Activated CD8-positive, alpha-beta T cell treated with anti-CD3 and anti-CD28 coated beads, Interleukin-2, amount 10 ng/mL, durations not matched to agents 7 days and 5 days (primary cell): Measurements from ENCODE around the gene AGMAT. TPM values are rescaled to one million over a fixed set of nuclear protein-coding genes. Genes with fewer than 3 reads are reported as not detected.

Experiments used
- ATAC-seq: fragments of 150-1000 bp; cut with Tn5 transposase; one replicate; pipeline ENCODE4 v1.10.0; 2021; ENCODE audit warnings: moderate library complexity
- CTCF ChIA-PET: fragments of 350-600 bp; sonication (Branson Sonifier 250); formaldehyde crosslinking; loops from one replicate; lab custom pipeline; 2021; ENCODE audit warnings: antibody characterized with exemption; lab: Charles Lee
- POLR2A ChIA-PET: fragments of 350-600 bp; sonication (Branson Sonifier 250); formaldehyde crosslinking; loops from one replicate; lab custom pipeline; 2021; ENCODE audit warnings: antibody characterized with exemption; lab: Charles Lee
- DNase-seq: peaks from one replicate; pipeline ENCODE4 v3.0.0-alpha.2; 2020
- H3K27ac Mint-ChIP-seq: one replicate; pipeline ENCODE4 v1.8.0; 2021; ENCODE audit warnings: mild to moderate bottlenecking, mixed read lengths
- H3K27me3 Mint-ChIP-seq: one replicate; pipeline ENCODE4 v1.8.0; 2021; ENCODE audit warnings: low read depth, mixed read lengths
- H3K36me3 Mint-ChIP-seq: one replicate; pipeline ENCODE4 v1.8.0; 2021; ENCODE audit warnings: low read depth, mixed read lengths
- H3K4me1 Mint-ChIP-seq: one replicate; pipeline ENCODE4 v1.8.0; 2021; ENCODE audit warnings: low read depth, mixed read lengths
- H3K4me3 Mint-ChIP-seq: one replicate; pipeline ENCODE4 v1.8.0; 2021; ENCODE audit warnings: mild to moderate bottlenecking, mixed read lengths
- H3K9me3 Mint-ChIP-seq: one replicate; pipeline ENCODE4 v1.8.0; 2022; ENCODE audit warnings: mixed read lengths; ENCODE audit not compliant: insufficient read depth
- total RNA-seq, 2 experiments: library from RNA; stranded (reverse); gene quantifications; one replicate each; pipeline ENCODE4 v1.2.3, GENCODE V29; 2021

The AGMAT gene, protein sequence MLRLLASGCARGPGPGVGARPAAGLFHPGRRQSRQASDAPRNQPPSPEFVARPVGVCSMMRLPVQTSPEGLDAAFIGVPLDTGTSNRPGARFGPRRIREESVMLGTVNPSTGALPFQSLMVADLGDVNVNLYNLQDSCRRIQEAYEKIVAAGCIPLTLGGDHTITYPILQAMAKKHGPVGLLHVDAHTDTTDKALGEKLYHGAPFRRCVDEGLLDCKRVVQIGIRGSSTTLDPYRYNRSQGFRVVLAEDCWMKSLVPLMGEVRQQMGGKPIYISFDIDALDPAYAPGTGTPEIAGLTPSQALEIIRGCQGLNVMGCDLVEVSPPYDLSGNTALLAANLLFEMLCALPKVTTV
- total RNA-seq = 10 to 100 TPM; 10.3 to 10.4 TPM

DNA sequence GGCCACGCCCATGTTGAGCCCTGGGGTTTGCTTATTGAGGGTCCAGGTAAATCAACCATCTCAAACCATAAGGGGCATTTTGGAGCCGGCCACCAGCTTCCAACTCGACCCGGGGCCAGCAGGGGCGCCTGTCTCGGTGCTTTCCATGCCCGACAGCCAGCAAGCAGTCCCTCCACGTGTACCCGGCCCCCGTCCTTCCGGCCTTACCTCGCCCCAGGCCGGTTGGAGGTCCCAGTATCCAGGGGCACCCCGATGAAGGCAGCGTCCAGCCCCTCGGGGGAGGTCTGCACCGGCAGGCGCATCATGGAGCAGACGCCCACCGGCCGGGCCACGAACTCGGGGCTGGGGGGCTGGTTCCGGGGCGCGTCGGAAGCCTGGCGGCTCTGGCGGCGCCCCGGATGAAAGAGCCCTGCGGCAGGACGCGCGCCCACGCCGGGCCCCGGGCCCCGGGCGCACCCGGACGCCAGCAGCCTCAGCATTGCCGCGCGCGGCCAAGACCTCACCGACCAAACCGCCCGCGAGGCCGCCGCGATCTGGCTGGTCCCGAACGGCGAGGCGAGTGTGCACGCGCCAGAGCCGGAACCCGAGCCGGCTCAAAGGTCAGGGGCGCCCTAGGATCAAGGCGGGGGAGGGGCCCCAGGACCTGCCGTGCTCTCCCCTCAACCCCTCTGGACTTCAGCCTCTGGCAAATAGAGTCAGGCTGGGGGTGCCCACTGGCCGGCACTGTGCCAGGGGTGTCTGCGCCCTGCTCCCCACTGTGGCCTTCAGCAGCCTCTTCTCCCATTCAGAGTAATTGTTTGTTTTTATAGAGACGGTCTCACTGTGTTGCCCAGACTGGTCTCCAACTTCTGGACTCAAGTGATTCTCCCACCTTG, at the start of gene AGMAT:
Gene AGMAT, minus strand, starts transcription at position 563 of the 875 bp plus-strand sequence. Its CDS starts 84 bp downstream, at position 479.
- no peaks in the 10 kb centered on the region for H3K27me3 Mint-ChIP-seq
- H3K4me1 Mint-ChIP-seq = peaks cover 28% of the 10 kb centered on the region
- ChIA-PET POLR2A (no interaction called here), CTCF (interaction anchor here (0.7 to 1.3 kb wide), 4 partner anchors 9 to 53 kb away, joined by 3 to 4 read pairs (median 3); no protein-coding TSS in a partner anchor)
- DNase-seq (peak; percentile 70), ATAC-seq (peak; percentile 89)
- peaks cover 17% of the 10 kb centered on the region for H3K36me3 Mint-ChIP-seq
- H3K4me3 Mint-ChIP-seq = peak within 1 kb of the TSS; percentile 77
- no peaks in the 10 kb centered on the region for H3K9me3 Mint-ChIP-seq
- peak within 1 kb of the TSS; percentile 85 for H3K27ac Mint-ChIP-seq

DNA sequence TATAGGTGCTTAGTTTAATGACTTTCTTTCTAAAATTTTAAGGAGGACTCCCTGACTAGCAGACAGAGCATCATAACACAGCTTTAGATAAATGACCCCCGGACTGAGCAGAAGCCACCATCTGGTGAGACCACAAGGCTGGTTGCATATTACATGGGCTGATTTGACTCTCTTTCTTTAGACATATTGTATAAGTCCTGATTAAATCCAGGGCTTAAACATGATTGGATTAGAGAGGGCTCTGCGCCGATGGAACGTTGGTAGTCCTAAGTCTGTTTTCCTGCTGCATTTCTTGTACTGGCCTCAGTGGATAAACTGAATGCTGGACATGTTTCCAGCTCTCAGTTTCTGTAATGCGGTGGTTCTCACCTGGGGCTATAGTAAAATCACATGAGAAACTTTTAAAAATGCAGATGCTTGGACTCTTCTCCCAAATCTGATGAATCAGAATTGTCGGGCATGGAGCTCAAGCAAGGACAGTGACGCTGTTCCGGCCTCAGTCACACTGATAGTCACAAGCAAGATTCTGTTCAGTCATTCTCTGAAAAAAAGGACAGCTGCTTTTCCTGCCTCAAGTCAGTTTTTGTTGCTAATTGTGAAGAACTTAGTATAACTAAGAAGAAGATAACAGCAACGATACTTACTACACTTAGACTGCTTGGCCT, 49.0 kb upstream of the AGMAT start:
- Mint-ChIP-seq H3K9me3 (no peaks in the 10 kb centered on the region), H3K36me3 (peaks cover 60% of the 10 kb centered on the region), H3K27ac (no peak overlapping the region), H3K4me3 (no peak overlapping the region), H3K4me1 (no peaks in the 10 kb centered on the region), H3K27me3 (no peaks in the 10 kb centered on the region)
- no peak for DNase-seq
- ChIA-PET POLR2A (interaction anchor here (0.6 to 1.8 kb wide), 2 partner anchors 15 to 661 kb away, joined by 3 to 7 read pairs; no protein-coding TSS in a partner anchor), CTCF (interaction anchor here (1.6 kb wide), 1 partner anchor 16 kb away, joined by 5 read pairs; no protein-coding TSS in a partner anchor)
- ATAC-seq = no peak

DNA sequence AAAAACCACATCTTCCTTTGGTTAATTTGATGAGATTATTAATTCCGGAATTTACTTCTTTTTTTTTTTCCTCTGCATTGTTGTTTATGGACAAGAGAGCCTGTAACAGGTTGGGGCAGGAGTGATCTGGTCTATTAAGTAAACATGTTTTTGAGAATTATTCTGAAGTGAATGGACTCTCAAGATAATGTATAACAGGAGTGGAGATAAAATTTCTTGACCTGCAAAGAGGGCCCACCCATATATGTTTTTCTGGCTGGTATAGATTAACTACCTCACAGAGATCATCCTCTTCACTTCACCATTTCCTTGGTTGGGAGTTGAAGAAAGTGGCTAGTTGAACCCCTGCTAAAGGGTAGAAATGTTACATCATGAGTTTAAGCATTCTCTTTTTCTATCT, 43.2 kb upstream of the AGMAT start:
- Mint-ChIP-seq H3K36me3 (peaks cover 35% of the 10 kb centered on the region), H3K27me3 (no peaks in the 10 kb centered on the region), H3K9me3 (no peaks in the 10 kb centered on the region), H3K4me1 (peaks cover 27% of the 10 kb centered on the region), H3K27ac (peak overlapping the region; percentile 30), H3K4me3 (no peak overlapping the region)
- ChIA-PET CTCF (no interaction called here), POLR2A (interaction anchor here (1.2 kb wide), 1 partner anchor 10 kb away, joined by 4 read pairs; the partner anchor contains the start of gene DDI2)
- DNase-seq (no peak), ATAC-seq (no peak)

DNA sequence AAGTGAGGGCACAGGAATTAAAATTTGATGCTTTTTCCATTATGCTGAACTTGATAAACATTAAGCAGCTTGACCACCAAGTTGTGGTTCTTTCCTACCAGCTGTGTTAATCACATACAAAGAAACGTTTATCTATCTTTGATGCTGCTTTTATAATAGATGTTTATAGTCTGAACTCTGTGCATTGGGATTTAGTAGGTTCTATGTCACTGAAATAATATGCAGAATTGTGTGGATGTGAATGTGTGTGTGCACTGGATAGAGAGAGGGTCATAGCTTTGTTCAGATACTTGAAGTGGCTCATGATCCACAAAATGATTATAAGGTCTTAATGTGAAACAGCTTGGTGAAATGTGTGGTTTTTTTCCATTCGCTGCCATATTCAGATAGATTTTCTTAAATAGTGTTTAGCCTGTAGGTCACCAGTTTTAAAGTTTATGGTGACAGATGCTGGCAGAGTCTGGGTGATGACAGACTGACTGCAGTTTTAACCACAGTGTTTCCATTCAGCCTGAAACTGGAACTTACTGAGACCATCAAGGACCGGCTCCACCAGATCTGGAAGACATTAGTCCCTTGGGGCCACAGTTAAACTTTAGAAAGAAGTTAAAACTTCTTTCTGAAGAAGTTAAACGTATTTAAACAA, 42.6 kb upstream of the AGMAT start:
- peaks cover 37% of the 10 kb centered on the region for H3K36me3 Mint-ChIP-seq
- H3K27ac Mint-ChIP-seq = peak overlapping the region; percentile 3
- H3K9me3 Mint-ChIP-seq = no peaks in the 10 kb centered on the region
- no peak overlapping the region for H3K4me3 Mint-ChIP-seq
- H3K4me1 Mint-ChIP-seq = peaks cover 31% of the 10 kb centered on the region
- POLR2A ChIA-PET = interaction anchor here (1.2 kb wide), 1 partner anchor 10 kb away, joined by 4 read pairs; the partner anchor contains the start of gene DDI2
- ATAC-seq = peak; percentile 53
- DNase-seq = no peak
- CTCF ChIA-PET = no interaction called here
- no peaks in the 10 kb centered on the region for H3K27me3 Mint-ChIP-seq

DNA sequence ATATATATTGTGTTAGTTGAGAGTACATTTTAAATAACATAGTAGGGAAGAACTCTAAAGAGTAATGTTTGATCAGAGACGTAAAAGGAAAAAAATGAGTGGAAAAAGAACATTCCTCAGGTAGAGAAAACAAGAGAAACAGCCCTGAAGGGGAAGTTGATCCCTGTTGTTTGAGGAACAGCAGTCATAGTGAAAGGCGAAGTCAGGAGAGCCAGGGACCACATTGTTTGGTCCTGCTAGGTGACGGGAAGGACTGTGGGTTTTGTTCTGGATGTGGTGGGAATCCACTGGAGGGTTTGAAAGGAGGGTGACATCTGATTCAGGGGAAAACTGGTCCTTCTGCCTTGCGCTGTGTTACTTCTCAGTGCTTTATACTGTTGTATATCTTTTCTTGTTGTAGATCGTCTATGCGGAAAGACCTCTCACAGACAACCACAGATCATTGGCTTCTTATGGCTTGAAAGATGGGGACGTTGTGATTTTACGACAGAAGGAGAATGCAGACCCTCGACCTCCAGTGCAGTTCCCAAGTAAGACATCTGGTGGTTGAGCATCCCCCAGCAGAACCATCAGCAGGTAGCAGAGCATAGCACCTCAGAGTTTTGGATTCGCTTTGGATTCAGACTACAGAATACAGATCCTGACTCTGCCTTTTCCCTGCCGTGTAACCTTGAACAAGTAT, 41.6 kb upstream of the AGMAT start:
- no peak for ATAC-seq
- H3K27ac Mint-ChIP-seq = peak overlapping the region; percentile 19
- H3K9me3 Mint-ChIP-seq = no peaks in the 10 kb centered on the region
- no peaks in the 10 kb centered on the region for H3K27me3 Mint-ChIP-seq
- H3K4me3 Mint-ChIP-seq = no peak overlapping the region
- DNase-seq = no peak
- peaks cover 36% of the 10 kb centered on the region for H3K4me1 Mint-ChIP-seq
- ChIA-PET POLR2A (interaction anchor here (1.2 kb wide), 1 partner anchor 9 kb away, joined by 4 read pairs; the partner anchor contains the start of gene DDI2), CTCF (no interaction called here)
- peaks cover 34% of the 10 kb centered on the region for H3K36me3 Mint-ChIP-seq

DNA sequence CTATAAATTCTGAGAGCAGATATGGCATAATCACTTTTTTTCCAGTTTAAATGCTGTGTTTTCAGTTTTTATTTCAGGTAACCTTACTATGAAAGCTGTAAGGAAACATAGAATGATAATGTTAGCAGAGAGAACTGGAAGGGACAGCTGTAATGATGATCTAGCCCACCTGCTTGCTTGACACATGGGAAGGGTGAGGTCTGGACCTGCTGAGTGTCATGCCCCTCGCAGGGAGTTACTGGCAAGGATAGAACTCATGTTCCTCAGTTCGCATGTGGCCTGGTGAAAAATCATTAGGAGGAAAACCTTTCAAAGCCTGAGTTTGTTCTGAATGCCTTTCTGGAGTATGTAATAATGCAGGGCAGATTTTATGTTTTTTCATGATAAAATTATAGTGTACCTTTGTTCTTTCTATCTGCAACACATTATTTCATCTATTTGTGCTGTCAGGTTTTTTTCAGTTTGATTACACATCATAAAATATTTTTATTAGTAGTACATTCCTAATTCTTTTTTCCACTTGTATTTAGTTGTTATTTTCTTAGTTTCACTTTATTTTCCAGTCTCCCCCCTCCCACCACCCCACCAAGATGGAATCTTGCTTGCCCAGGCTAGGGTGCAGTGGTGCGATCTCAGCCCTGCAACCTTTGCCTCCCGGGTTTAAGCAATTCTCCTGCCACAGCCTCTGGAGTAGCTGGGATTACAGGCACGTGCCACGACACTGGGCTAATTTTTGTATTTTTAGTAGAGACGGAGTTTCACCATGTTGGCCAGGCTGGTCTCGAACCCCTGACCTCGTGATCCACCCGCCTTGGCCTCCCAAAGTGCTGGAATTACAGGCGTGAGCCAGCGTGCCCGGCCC, 40.4 kb upstream of the AGMAT start:
- ChIA-PET CTCF (no interaction called here), POLR2A (no interaction called here)
- ATAC-seq (no peak), DNase-seq (no peak)
- Mint-ChIP-seq H3K4me1 (peaks cover 45% of the 10 kb centered on the region), H3K27ac (no peak overlapping the region), H3K4me3 (no peak overlapping the region), H3K27me3 (no peaks in the 10 kb centered on the region), H3K9me3 (no peaks in the 10 kb centered on the region), H3K36me3 (peaks cover 30% of the 10 kb centered on the region)

DNA sequence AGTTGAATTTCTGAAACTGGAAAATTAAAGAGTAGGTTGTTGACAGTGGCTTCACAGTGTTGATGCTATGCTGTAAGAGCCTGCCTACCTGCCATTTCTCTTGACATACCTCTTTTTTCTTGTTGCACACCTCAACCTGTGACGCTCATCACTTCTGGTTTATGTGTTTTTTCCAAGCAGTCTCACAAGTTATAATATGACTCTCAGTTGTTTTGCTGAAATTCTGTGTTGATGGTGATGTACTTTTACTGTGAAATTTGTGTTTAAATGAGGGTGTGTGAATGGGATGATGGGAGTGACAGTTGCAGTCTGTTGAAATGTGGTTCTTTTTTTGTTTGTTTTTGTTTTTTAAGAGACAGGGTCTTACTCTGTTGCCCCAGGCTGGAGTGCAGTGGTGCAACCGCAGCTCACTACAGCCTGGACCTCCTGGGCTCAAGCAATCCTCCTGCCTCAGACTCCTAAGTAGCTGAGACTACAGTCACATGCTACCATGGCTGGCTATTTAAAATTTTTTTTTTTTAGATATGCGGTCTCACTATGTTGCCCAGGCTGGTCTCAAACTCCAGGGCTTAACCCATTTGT, 39.4 kb upstream of the AGMAT start:
- no peaks in the 10 kb centered on the region for H3K9me3 Mint-ChIP-seq
- POLR2A ChIA-PET = no interaction called here
- H3K27ac Mint-ChIP-seq = no peak overlapping the region
- no peak for ATAC-seq
- CTCF ChIA-PET = no interaction called here
- peaks cover 53% of the 10 kb centered on the region for H3K4me1 Mint-ChIP-seq
- no peaks in the 10 kb centered on the region for H3K27me3 Mint-ChIP-seq
- no peak overlapping the region for H3K4me3 Mint-ChIP-seq
- H3K36me3 Mint-ChIP-seq = peaks cover 28% of the 10 kb centered on the region
- no peak for DNase-seq

DNA sequence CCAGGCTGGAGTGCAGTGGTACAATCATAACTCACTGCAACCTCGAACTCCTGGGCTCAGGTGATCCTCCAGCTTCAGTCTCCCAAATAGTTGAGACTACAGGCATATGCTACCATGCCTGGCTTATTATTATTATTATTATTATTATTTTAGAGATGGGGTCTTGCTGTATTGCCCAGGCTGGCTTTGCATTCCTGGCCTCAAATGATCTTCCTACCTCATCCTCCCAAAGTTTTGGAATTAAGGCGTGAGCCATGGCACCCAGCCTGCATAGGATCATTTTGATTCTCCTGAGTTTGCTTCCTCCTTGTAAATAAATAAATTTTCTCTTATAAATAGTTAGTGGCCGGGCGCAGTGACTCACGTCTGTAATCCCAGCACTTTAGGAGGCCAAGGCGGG, 38.6 kb upstream of the AGMAT start:
- no peak overlapping the region for H3K27ac Mint-ChIP-seq
- CTCF ChIA-PET = interaction anchor here (1.9 kb wide), 1 partner anchor 29 kb away, joined by 8 read pairs; no protein-coding TSS in a partner anchor
- H3K9me3 Mint-ChIP-seq = no peaks in the 10 kb centered on the region
- H3K27me3 Mint-ChIP-seq = no peaks in the 10 kb centered on the region
- peaks cover 28% of the 10 kb centered on the region for H3K36me3 Mint-ChIP-seq
- ATAC-seq (no peak), DNase-seq (no peak)
- H3K4me3 Mint-ChIP-seq = no peak overlapping the region
- POLR2A ChIA-PET = no interaction called here
- peaks cover 58% of the 10 kb centered on the region for H3K4me1 Mint-ChIP-seq

DNA sequence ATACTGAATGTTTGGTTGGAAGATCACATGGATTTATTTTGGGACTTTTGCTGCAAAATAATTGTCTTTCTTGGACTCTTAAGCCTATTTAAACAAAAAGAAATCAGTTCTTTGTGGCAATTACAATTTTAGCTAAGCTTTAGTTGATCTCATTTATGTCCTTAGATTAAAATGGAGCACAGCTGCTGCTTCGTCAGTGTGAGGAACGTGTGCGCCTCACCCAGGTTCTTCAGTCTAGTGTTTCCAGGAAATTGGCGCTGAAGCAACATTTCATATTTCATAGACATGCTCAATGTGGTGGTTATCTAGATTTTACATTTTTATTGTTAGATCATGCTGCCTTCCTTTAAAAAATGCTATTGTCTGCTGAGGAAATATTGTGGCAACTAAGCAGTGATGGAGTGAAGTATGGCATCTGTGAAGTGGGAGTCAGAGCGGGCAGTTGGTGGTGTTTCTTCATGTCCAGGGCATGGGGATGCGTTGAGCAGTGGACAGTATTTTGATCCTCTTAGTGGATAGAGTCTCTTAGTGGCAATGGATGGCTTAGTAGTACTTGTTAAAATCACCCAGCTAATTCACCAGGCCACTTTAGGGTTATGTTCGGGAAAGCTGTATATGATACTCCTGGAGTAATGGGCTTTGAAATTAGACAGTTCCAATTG, 38.0 kb upstream of the AGMAT start:
- Mint-ChIP-seq H3K4me1 (peaks cover 57% of the 10 kb centered on the region), H3K9me3 (no peaks in the 10 kb centered on the region), H3K36me3 (peaks cover 28% of the 10 kb centered on the region), H3K27me3 (no peaks in the 10 kb centered on the region), H3K27ac (no peak overlapping the region), H3K4me3 (no peak overlapping the region)
- ChIA-PET POLR2A (no interaction called here), CTCF (interaction anchor here (0.9 to 1.9 kb wide), 3 partner anchors 14 to 74 kb away, joined by 3 to 8 read pairs (median 3); no protein-coding TSS in a partner anchor)
- DNase-seq (no peak), ATAC-seq (no peak)
